Measurements from ENCODE around the gene DNAJC16.

- TF ChIP-seq CTCF (conservative IDR thresholded peaks at IDR 0.05; ENCODE audit: low read length) = no peak
- TF ChIP-seq EZH2phosphoT487 (IDR thresholded peaks at IDR 0.05; ENCODE audit: borderline replicate concordance, low read depth, low read length) = no peak
Measured at GRCh38 chr1:15542388-15543250, 16.0 kb downstream of the DNAJC16 start.

Data from OCI-LY7 (cell line).